HepG2 (cell line): Measurements from ENCODE around the gene CAMK2D. TPM values are rescaled to one million over a fixed set of nuclear protein-coding genes. Genes with fewer than 3 reads are reported as not detected.

Source experiments
- ATM ChIP-seq: fragments of 450-650 bp; IDR thresholded peaks from 2 replicates; pipeline ENCODE4 v1.7.1; 2017; ENCODE audit warnings: mild to moderate bottlenecking, borderline replicate concordance
- CAMTA2 ChIP-seq: sonication (generic); formaldehyde crosslinking; IDR thresholded peaks from 2 replicates; pipeline ENCODE4 v1.4.0; 2020; ENCODE audit warnings: mild to moderate bottlenecking, missing genetic modification reagents, borderline replicate concordance
- ETV5 ChIP-seq: IDR thresholded peaks from 2 replicates; pipeline ENCODE4 v1.6.1; 2018; ENCODE audit warnings: missing biosample characterization, missing genetic modification reagents, inconsistent platforms, borderline replicate concordance
- FOSL2 ChIP-seq: sonication (generic); formaldehyde crosslinking; IDR thresholded peaks from 2 replicates; pipeline ENCODE4 v1.4.0; 2020; ENCODE audit warnings: missing genetic modification reagents
- HHEX ChIP-seq: IDR thresholded peaks from 2 replicates; pipeline ENCODE4 v1.6.1; 2016; ENCODE audit warnings: control low read depth
- HOXA7 ChIP-seq: sonication (generic); formaldehyde crosslinking; IDR thresholded peaks from 2 replicates; pipeline ENCODE4 v1.8.1; 2022; ENCODE audit warnings: mild to moderate bottlenecking, missing genetic modification reagents, moderate library complexity
- KIAA2018 ChIP-seq: sonication (generic); formaldehyde crosslinking; IDR thresholded peaks from 2 replicates; pipeline ENCODE4 v1.5.0; 2020; ENCODE audit warnings: mild to moderate bottlenecking, missing genetic modification reagents, borderline replicate concordance
- KLF11 ChIP-seq: IDR thresholded peaks from 2 replicates; pipeline ENCODE4 v1.6.1; 2016; ENCODE audit warnings: missing compliant biosample characterization
- MATR3 ChIP-seq: sonication (generic); formaldehyde crosslinking; IDR thresholded peaks from 2 replicates; pipeline ENCODE4 v1.4.0; 2020; ENCODE audit warnings: missing genetic modification reagents
- MLX ChIP-seq: IDR thresholded peaks from 2 replicates; pipeline ENCODE4 v1.6.1; 2016
- MXI1 ChIP-seq: IDR thresholded peaks from 3 replicates; pipeline ENCODE4 v1.6.1; 2012; ENCODE audit warnings: low read depth, low read length, inconsistent platforms, borderline replicate concordance
- PAXIP1 ChIP-seq: sonication (generic); formaldehyde crosslinking; conservative IDR thresholded peaks from 2 replicates; pipeline ENCODE4 v1.4.0; 2020; ENCODE audit warnings: mild to moderate bottlenecking, missing genetic modification reagents, moderate library complexity
- PITX1 ChIP-seq: sonication (generic); formaldehyde crosslinking; IDR thresholded peaks from 2 replicates; pipeline ENCODE4 v1.5.1; 2020; ENCODE audit warnings: mild to moderate bottlenecking, missing genetic modification reagents
- RFX3 ChIP-seq: IDR thresholded peaks from 2 replicates; pipeline ENCODE4 v1.6.1; 2016; ENCODE audit warnings: missing biosample characterization, missing genetic modification reagents
- ZC3H4 ChIP-seq: sonication (generic); formaldehyde crosslinking; IDR thresholded peaks from 2 replicates; pipeline ENCODE4 v1.4.0; 2020; ENCODE audit warnings: missing genetic modification reagents, borderline replicate concordance
- ZNF232 ChIP-seq: sonication (generic); formaldehyde crosslinking; IDR thresholded peaks from 2 replicates; pipeline ENCODE4 v1.4.0; 2020; ENCODE audit warnings: missing genetic modification reagents, borderline replicate concordance
- ZNF672 ChIP-seq: sonication (generic); formaldehyde crosslinking; IDR thresholded peaks from 2 replicates; pipeline ENCODE4 v1.8.1; 2022; ENCODE audit warnings: missing genetic modification reagents
- polyA plus RNA-seq, 8 experiments: library from polyadenylated mRNA; depleted of rRNA in 3 of 8; stranded (reverse) in 7 of 8; unstranded in 1 of 8; fragments of >200 nt; fragmentation: Illumina TruSeq in 4 of 8; extraction: Trizol in 4 of 8; gene quantifications; 2 replicates each; pipeline versions ENCODE4 v1.2.1 to v1.2.3, GENCODE V29; 2011 to 2016; ENCODE audit warnings: low read depth in 4 of 8, missing spikeins in 1 of 8, mixed read lengths in 1 of 8; ENCODE audit not compliant: insufficient read depth in 1 of 8
- total RNA-seq, 5 experiments: library from RNA; depleted of rRNA; stranded (reverse); fragments of >200 nt; fragmentation: Illumina TruSeq; extraction: Trizol; gene quantifications; 2 replicates each; pipeline ENCODE4 v1.2.3, GENCODE V29; 2016; ENCODE audit warnings: low read depth in 1 of 5

CAMK2D gene
- total and polyA plus RNA-seq, 2 of the 13 experiments (the other 11 are each of a cell fraction or from before 2014, with no cell fraction given) = 18.0 to 65.4 TPM

GRCh38 chr4:113547487-113548042 lies 214.0 kb downstream of the CAMK2D start (continued):
- TF ChIP-seq KIAA2018 (CRISPR knock-in tag) = no peak
- no peak for TF ChIP-seq ZNF672 (CRISPR knock-in tag)
- no peak for TF ChIP-seq ZC3H4 (CRISPR knock-in tag)
- TF ChIP-seq MLX = no peak
- no peak for TF ChIP-seq HOXA7 (CRISPR knock-in tag)
- no peak for TF ChIP-seq ETV5 (CRISPR knock-in tag)
- no peak; the same call in 1 of the 2 replicates for TF ChIP-seq KLF11 (CRISPR knock-in tag)
- TF ChIP-seq RFX3 (CRISPR knock-in tag) = no peak; the same call in 1 of the 2 replicates
- TF ChIP-seq MXI1 = peak; percentile 49; the same call in 1 of the 3 replicates
- peak; percentile 74 for TF ChIP-seq PAXIP1 (CRISPR knock-in tag)
- TF ChIP-seq ATM = no peak
- TF ChIP-seq HHEX (CRISPR knock-in tag) = 0 out of 2 replicates have a peak, but pooled peaks have one; percentile 36
- TF ChIP-seq MATR3 (CRISPR knock-in tag) = no peak
- TF ChIP-seq CAMTA2 = no peak
- TF ChIP-seq FOSL2 = peak; percentile 83
- TF ChIP-seq ZNF232 (CRISPR knock-in tag) = no peak
- 0 out of 2 replicates have a peak, but pooled peaks have one; percentile 26 for TF ChIP-seq PITX1 (CRISPR knock-in tag)
